Keratinocyte (primary cell): ENCODE data around the gene CD244. TPM values are rescaled to one million over a fixed set of nuclear protein-coding genes. Genes with fewer than 3 reads are reported as not detected.
"Not testable (repeated sequence)": the region's sequence is repeated elsewhere in the genome, so short reads cannot be mapped to it uniquely, and the experiment has no call there.

Source experiments
- DNase-seq: peaks from one replicate; pipeline ENCODE4 v3.0.0-alpha.2; 2011; ENCODE audit warnings: low read depth, missing footprints, low spot score
- FAIRE-seq: peaks from 2 replicates; lab custom pipeline; 2011; peaks lifted over from hg19 to GRCh38; lab: Jason Lieb, UNC
- H2AFZ ChIP-seq: 2 replicates; pipeline ENCODE4 v1.6.0; 2012; ENCODE audit warnings: low read length, control low read depth, inconsistent platforms; ENCODE audit not compliant: control insufficient read depth
- H3K27ac ChIP-seq: 2 replicates; pipeline ENCODE4 v1.5.1; 2011; ENCODE audit warnings: low read length; ENCODE audit not compliant: control insufficient read depth, insufficient read depth
- H3K27me3 ChIP-seq: 3 replicates; pipeline ENCODE4 v1.6.0; 2011; ENCODE audit warnings: low read length; ENCODE audit not compliant: control insufficient read depth, insufficient read depth; ENCODE audit errors: extremely low read depth
- H3K36me3 ChIP-seq, 2 experiments: 2 replicates in 1 of 2; 3 replicates in 1 of 2; pipeline ENCODE4 v1.5.1; 2011; ENCODE audit warnings: low read length in 2 of 2, mild to moderate bottlenecking in 1 of 2; ENCODE audit not compliant: control insufficient read depth in 2 of 2, insufficient read depth in 2 of 2; ENCODE audit errors: extremely low read depth in 1 of 2
- H3K4me1 ChIP-seq: 3 replicates; pipeline ENCODE4 v1.5.1; 2011; ENCODE audit warnings: low read length; ENCODE audit not compliant: control insufficient read depth, insufficient read depth; ENCODE audit errors: extremely low read depth
- H3K4me2 ChIP-seq: 3 replicates; pipeline ENCODE4 v1.6.0; 2011; ENCODE audit warnings: low read depth, low read length; ENCODE audit not compliant: control insufficient read depth, insufficient read depth; ENCODE audit errors: extremely low read depth
- H3K4me3 ChIP-seq, 3 experiments: fragments of 200-600 bp in 1 of 3; sonication (generic) in 1 of 3; 2 replicates in 2 of 3; 3 replicates in 1 of 3; pipeline ENCODE4 v1.5.1; 2011 to 2016; ENCODE audit warnings: low read length in 3 of 3, mild to moderate bottlenecking in 3 of 3, control low read depth in 2 of 3, inconsistent platforms in 1 of 3, low read depth in 1 of 3, mixed read lengths in 1 of 3, mixed run types in 1 of 3, moderate library complexity in 1 of 3; ENCODE audit not compliant: control insufficient read depth in 2 of 3, insufficient read depth in 2 of 3; ENCODE audit errors: extremely low read depth in 1 of 3
- H3K79me2 ChIP-seq: 2 replicates; pipeline ENCODE4 v1.6.0; 2012; ENCODE audit warnings: low read length; ENCODE audit not compliant: control insufficient read depth, insufficient read depth
- H3K9ac ChIP-seq: 3 replicates; pipeline ENCODE4 v1.6.0; 2011; ENCODE audit warnings: low read length; ENCODE audit not compliant: control insufficient read depth, insufficient read depth; ENCODE audit errors: extremely low read depth
- H3K9me1 ChIP-seq: 3 replicates; pipeline ENCODE4 v1.6.0; 2011; ENCODE audit warnings: low read length; ENCODE audit not compliant: control insufficient read depth, insufficient read depth; ENCODE audit errors: extremely low read depth
- H3K9me3 ChIP-seq: 2 replicates; pipeline ENCODE4 v1.5.1; 2012; ENCODE audit warnings: low read depth, low read length; ENCODE audit not compliant: control insufficient read depth
- H4K20me1 ChIP-seq: 3 replicates; pipeline ENCODE4 v1.6.0; 2011; ENCODE audit warnings: low read length; ENCODE audit not compliant: control insufficient read depth, insufficient read depth; ENCODE audit errors: extremely low read depth
- CTCF ChIP-seq, 3 experiments: IDR thresholded peaks in 1 of 3; conservative IDR thresholded peaks in 1 of 3; optimal IDR thresholded peaks in 1 of 3; 2 replicates in 2 of 3; 3 replicates in 1 of 3; pipeline versions ENCODE3 to v1.5.1; 2011; ENCODE audit warnings: low read length in 3 of 3, mild to moderate bottlenecking in 3 of 3, moderate library complexity in 2 of 3, control low read depth in 1 of 3, inconsistent platforms in 1 of 3; ENCODE audit not compliant: insufficient read depth in 2 of 3; ENCODE audit errors: extremely low read depth in 1 of 3
- EZH2 ChIP-seq: IDR thresholded peaks from one replicate; pipeline ENCODE4 v1.6.1; 2012; ENCODE audit warnings: inconsistent platforms, mild to moderate bottlenecking, low read length, moderate library complexity
- dilution Hi-C: fragments of 300-500 bp; cut with MboI; formaldehyde crosslinking; loops from one replicate; pipeline ENCODE4 v1.7.0; 2020; ENCODE audit warnings: low sequenced_read_pairs; ENCODE audit not compliant: extremely low pct_ligation_motif_present
- polyA plus RNA-seq, 5 experiments: library from polyadenylated mRNA; depleted of rRNA in 3 of 5; stranded (reverse) in 3 of 5; stranded (forward) in 1 of 5; unstranded in 1 of 5; fragments of >200 nt; gene quantifications; 1 replicate in 1 of 5; 2 replicates in 3 of 5; 3 replicates in 1 of 5; pipeline versions ENCODE4 v1.2.1 to v1.2.3, GENCODE V29; 2011 to 2012; ENCODE audit warnings: missing spikeins in 2 of 5, low read depth in 1 of 5, low replicate concordance in 1 of 5

The CD244 gene
- polyA plus RNA-seq, 1 donor (not counting 4 experiments of a cell fraction or from before 2014, with no cell fraction given), result not detected

GRCh38 chr1:160882582-160882981 is 19.9 kb upstream of the CD244 start:
- DNase-seq (no peak), FAIRE-seq (no peak)
- dilution Hi-C loops, result no loop called here

GRCh38 chr1:160881264-160881663 is 18.6 kb upstream of the CD244 start:
- not testable (repeated sequence) for H3K9ac ChIP-seq

More at GRCh38 chr1:160882582-160882981, 19.9 kb upstream of the CD244 start:
- TF ChIP-seq CTCF (optimal IDR thresholded peaks at IDR 0.05 in 1 of 3, IDR thresholded peaks at IDR 0.05 in 1 of 3, conservative IDR thresholded peaks at IDR 0.05 in 1 of 3; ENCODE audit: extremely low read depth in 1 of 3, insufficient read depth in 2 of 3, low read length in 3 of 3), result no peak
- no peak for TF ChIP-seq EZH2
- H3K27ac ChIP-seq, result no peak overlapping the region
- no peak overlapping the region for H2AFZ ChIP-seq
- no peaks in the 10 kb centered on the region for H3K4me1 ChIP-seq
- no peak overlapping the region for H3K4me2 ChIP-seq
- no peak overlapping the region for H3K9ac ChIP-seq
- H3K9me1 ChIP-seq, result no peaks in the 10 kb centered on the region
- H3K27me3 ChIP-seq, result no peaks in the 10 kb centered on the region
- no peaks in the 10 kb centered on the region for H4K20me1 ChIP-seq
- H3K36me3 ChIP-seq, result no peaks in the 10 kb centered on the region
- H3K79me2 ChIP-seq, result no peaks in the 10 kb centered on the region
- no peaks in the 10 kb centered on the region for H3K9me3 ChIP-seq
- H3K4me3 ChIP-seq, result no peak overlapping the region

GRCh38 chr1:160880216-160880615 is 17.5 kb upstream of the CD244 start:
- Histone ChIP-seq H3K27ac (no peak overlapping the region), H3K4me2 (no peak overlapping the region), H3K4me1 (no peaks in the 10 kb centered on the region), H3K79me2 (no peaks in the 10 kb centered on the region), H3K27me3 (no peaks in the 10 kb centered on the region), H3K9me3 (no peaks in the 10 kb centered on the region), H3K4me3 (no peak overlapping the region), H3K9ac (no peak overlapping the region), H3K36me3 (no peaks in the 10 kb centered on the region), H3K9me1 (no peaks in the 10 kb centered on the region), H2AFZ (no peak overlapping the region), H4K20me1 (no peaks in the 10 kb centered on the region)
- FAIRE-seq, result no peak
- no peak for TF ChIP-seq EZH2
- TF ChIP-seq CTCF (optimal IDR thresholded peaks at IDR 0.05 in 1 of 3, IDR thresholded peaks at IDR 0.05 in 1 of 3, conservative IDR thresholded peaks at IDR 0.05 in 1 of 3; ENCODE audit: extremely low read depth in 1 of 3, insufficient read depth in 2 of 3, low read length in 3 of 3), result no peak
- DNase-seq, result no peak
- dilution Hi-C loops, result no loop called here

More at GRCh38 chr1:160881264-160881663, 18.6 kb upstream of the CD244 start:
- H3K9me3 ChIP-seq, H3K79me2 ChIP-seq, H3K4me3 ChIP-seq, dilution Hi-C loops, H3K4me2 ChIP-seq, H4K20me1 ChIP-seq, H3K9me1 ChIP-seq, H2AFZ ChIP-seq, FAIRE-seq, H3K27ac ChIP-seq, H3K4me1 ChIP-seq, H3K36me3 ChIP-seq, H3K27me3 ChIP-seq, DNase-seq: not testable (repeated sequence)
